Parathyroid adenoma (tissue), 2 donors: ENCODE data around the gene GRIFIN.
"Not testable (repeated sequence)": the region's sequence is repeated elsewhere in the genome, so short reads cannot be mapped to it uniquely, and the experiment has no call there.

Experiments used
- H2AFZ ChIP-seq: fragments of 300-600 bp; sonication (generic); one replicate; pipeline ENCODE4 v1.7.0; 2017; ENCODE audit warnings: antibody characterized with exemption, mild to moderate bottlenecking
- H3K27ac ChIP-seq: fragments of 300-600 bp; sonication (generic); one replicate; pipeline ENCODE4 v1.7.0; 2017
- H3K27me3 ChIP-seq: fragments of 300-600 bp; sonication (generic); one replicate; pipeline ENCODE4 v1.7.0; 2017; ENCODE audit warnings: low read length; ENCODE audit not compliant: control insufficient read depth, insufficient read depth
- H3K36me3 ChIP-seq: fragments of 300-600 bp; sonication (generic); one replicate; pipeline ENCODE4 v1.7.0; 2017; ENCODE audit warnings: low read length; ENCODE audit not compliant: control insufficient read depth, insufficient read depth
- H3K4me1 ChIP-seq: fragments of 300-600 bp; sonication (generic); one replicate; pipeline ENCODE4 v1.7.0; 2017; ENCODE audit warnings: control low read depth
- H3K4me2 ChIP-seq: fragments of 300-600 bp; sonication (generic); one replicate; pipeline ENCODE4 v1.7.0; 2017; ENCODE audit warnings: low read length
- H3K4me3 ChIP-seq: fragments of 300-600 bp; sonication (generic); one replicate; pipeline ENCODE4 v1.7.0; 2017; ENCODE audit warnings: low read depth, low read length
- H3K79me2 ChIP-seq: fragments of 300-600 bp; sonication (generic); one replicate; pipeline ENCODE4 v1.7.0; 2017; ENCODE audit warnings: control low read depth
- H3K9ac ChIP-seq: fragments of 300-600 bp; sonication (generic); one replicate; pipeline ENCODE4 v1.7.0; 2017; ENCODE audit warnings: mild to moderate bottlenecking
- H3K9me3 ChIP-seq: fragments of 300-600 bp; sonication (generic); one replicate; pipeline ENCODE4 v1.7.0; 2017; ENCODE audit warnings: low read length; ENCODE audit not compliant: control insufficient read depth
- TF ChIP-seq, protein P1 (sequence below): fragments of 300-600 bp; sonication (generic); IDR thresholded peaks from one replicate; pipeline ENCODE4 v1.7.0; 2017; ENCODE audit warnings: antibody characterized with exemption, mild to moderate bottlenecking
- donor health status: primary hyperparathyroidism.

GRIFIN gene

GRCh38 chr7:2460641-2461040 lies 15.6 kb downstream of the GRIFIN start:
- Histone ChIP-seq H2AFZ (no peak overlapping the region), H3K27ac (no peak overlapping the region), H3K4me3 (no peak overlapping the region), H3K27me3 (no peaks in the 10 kb centered on the region), H3K9me3 (no peaks in the 10 kb centered on the region), H3K4me1 (no peaks in the 10 kb centered on the region), H3K4me2 (no peak overlapping the region), H3K9ac (no peak overlapping the region), H3K79me2 (no peaks in the 10 kb centered on the region), H3K36me3 (no peaks in the 10 kb centered on the region)
- TF ChIP-seq, protein P1, sequence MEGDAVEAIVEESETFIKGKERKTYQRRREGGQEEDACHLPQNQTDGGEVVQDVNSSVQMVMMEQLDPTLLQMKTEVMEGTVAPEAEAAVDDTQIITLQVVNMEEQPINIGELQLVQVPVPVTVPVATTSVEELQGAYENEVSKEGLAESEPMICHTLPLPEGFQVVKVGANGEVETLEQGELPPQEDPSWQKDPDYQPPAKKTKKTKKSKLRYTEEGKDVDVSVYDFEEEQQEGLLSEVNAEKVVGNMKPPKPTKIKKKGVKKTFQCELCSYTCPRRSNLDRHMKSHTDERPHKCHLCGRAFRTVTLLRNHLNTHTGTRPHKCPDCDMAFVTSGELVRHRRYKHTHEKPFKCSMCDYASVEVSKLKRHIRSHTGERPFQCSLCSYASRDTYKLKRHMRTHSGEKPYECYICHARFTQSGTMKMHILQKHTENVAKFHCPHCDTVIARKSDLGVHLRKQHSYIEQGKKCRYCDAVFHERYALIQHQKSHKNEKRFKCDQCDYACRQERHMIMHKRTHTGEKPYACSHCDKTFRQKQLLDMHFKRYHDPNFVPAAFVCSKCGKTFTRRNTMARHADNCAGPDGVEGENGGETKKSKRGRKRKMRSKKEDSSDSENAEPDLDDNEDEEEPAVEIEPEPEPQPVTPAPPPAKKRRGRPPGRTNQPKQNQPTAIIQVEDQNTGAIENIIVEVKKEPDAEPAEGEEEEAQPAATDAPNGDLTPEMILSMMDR = no peak

- H3K4me1 ChIP-seq = no peaks in the 10 kb centered on the region
- TF ChIP-seq, protein P1 = no peak
- H3K9ac ChIP-seq = no peak overlapping the region
- H2AFZ ChIP-seq = no peak overlapping the region
- H3K9me3 ChIP-seq = no peaks in the 10 kb centered on the region
- H3K4me2 ChIP-seq = no peak overlapping the region
- no peaks in the 10 kb centered on the region for H3K36me3 ChIP-seq
- no peak overlapping the region for H3K27ac ChIP-seq
- H3K27me3 ChIP-seq = no peaks in the 10 kb centered on the region
- H3K79me2 ChIP-seq = no peaks in the 10 kb centered on the region
- no peak overlapping the region for H3K4me3 ChIP-seq
These were observed 16.0 kb downstream of the GRIFIN start for GRCh38 chr7:2460188-2460587.

DNA sequence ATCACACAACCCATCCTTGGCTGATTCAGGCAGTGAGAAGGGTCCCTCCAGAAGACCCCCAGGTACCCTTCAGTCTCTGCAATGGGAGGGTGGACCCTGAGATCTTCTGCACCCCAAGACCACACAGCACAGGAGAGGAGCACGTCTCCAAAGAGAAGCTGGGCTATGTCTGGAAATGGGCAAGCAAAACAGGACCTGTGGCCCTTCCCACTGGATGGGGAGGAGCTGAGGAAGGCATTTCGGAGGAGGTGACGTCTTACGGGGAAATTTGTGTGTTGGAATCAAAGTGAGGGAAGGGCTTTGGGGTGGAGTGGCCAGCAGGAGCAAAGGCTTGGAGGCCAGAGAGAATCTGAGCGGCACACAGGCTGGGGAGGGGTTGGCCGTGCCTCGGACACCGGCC lies 16.5 kb downstream of the GRIFIN start:
- H3K4me2 ChIP-seq = no peak overlapping the region
- no peak overlapping the region for H3K27ac ChIP-seq
- TF ChIP-seq, protein P1 = no peak
- no peaks in the 10 kb centered on the region for H3K4me1 ChIP-seq
- H2AFZ ChIP-seq = no peak overlapping the region
- no peak overlapping the region for H3K9ac ChIP-seq
- H3K9me3 ChIP-seq = no peaks in the 10 kb centered on the region
- H3K79me2 ChIP-seq = no peaks in the 10 kb centered on the region
- no peak overlapping the region for H3K4me3 ChIP-seq
- H3K27me3 ChIP-seq = no peaks in the 10 kb centered on the region
- no peaks in the 10 kb centered on the region for H3K36me3 ChIP-seq

- H3K4me3 ChIP-seq, H3K36me3 ChIP-seq, H3K27ac ChIP-seq, H3K4me1 ChIP-seq, H3K9me3 ChIP-seq, H3K9ac ChIP-seq, H3K4me2 ChIP-seq, H3K79me2 ChIP-seq, H2AFZ ChIP-seq, H3K27me3 ChIP-seq: not testable (repeated sequence)
These were observed 22.3 kb downstream of the GRIFIN start for GRCh38 chr7:2453849-2454248.

DNA sequence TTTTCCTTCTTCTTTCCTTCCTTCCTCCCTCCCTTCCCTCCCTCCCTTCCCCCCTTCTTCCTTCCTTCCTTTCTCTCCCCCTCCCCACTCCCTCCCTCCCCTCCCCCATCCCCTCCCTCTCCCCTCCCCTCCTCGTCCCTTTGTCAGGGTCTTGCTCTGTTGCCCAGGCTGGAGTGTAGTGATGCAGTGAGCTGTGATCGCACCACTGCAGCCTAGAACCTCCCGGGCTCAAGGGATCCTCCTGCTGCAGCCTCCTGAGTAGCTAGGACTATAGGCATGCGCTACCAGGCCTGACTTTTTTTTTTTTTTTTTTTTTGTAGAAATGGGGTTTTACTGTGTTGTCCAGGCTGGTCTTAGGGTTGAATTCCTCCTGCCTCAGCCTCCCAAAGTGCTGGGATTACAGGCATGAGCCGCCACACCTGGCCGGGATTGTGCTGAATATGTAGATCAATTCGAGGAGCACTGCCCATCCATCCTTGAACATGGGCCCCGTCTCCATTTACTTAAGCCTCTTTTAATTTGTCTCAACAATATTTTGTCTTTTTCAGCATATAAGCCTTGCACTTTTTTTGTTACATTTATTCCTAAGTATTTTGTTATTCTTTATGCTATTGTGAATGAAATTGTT lies 23.4 kb downstream of the GRIFIN start:
- no peaks in the 10 kb centered on the region for H3K27me3 ChIP-seq
- H3K27ac ChIP-seq = no peak overlapping the region
- no peak overlapping the region for H2AFZ ChIP-seq
- H3K9ac ChIP-seq = no peak overlapping the region
- peaks cover 5% of the 10 kb centered on the region for H3K4me1 ChIP-seq
- no peaks in the 10 kb centered on the region for H3K9me3 ChIP-seq
- no peaks in the 10 kb centered on the region for H3K79me2 ChIP-seq
- no peak overlapping the region for H3K4me3 ChIP-seq
- no peaks in the 10 kb centered on the region for H3K36me3 ChIP-seq
- H3K4me2 ChIP-seq = no peak overlapping the region
- TF ChIP-seq, protein P1 = no peak
